SK-N-MC (cell line): ENCODE data around the gene SHB.

ENCODE experiments used
- EZH2 ChIP-seq: fragments of 200-600 bp; sonication (generic); IDR thresholded peaks from one replicate; pipeline ENCODE4 v1.6.1; 2017; ENCODE audit warnings: antibody characterized with exemption
- FOXP2 ChIP-seq: optimal IDR thresholded peaks from 2 replicates; pipeline ENCODE3; 2011; ENCODE audit warnings: mild to moderate bottlenecking, moderate library complexity; ENCODE audit not compliant: insufficient read depth; ENCODE audit errors: extremely low read length, control extremely low read depth
- POLR2AphosphoS5 ChIP-seq: IDR thresholded peaks from 2 replicates; pipeline ENCODE4 v1.6.1; 2012; ENCODE audit warnings: mild to moderate bottlenecking, low read depth, low read length, borderline replicate concordance

- TF ChIP-seq EZH2 (no peak), POLR2AphosphoS5 (no peak), FOXP2 (no peak)
These were observed 158.8 kb downstream of the SHB start for GRCh38 chr9:37910271-37910670.
